A673 (cell line): ENCODE data around the gene ASCL4. TPM values are rescaled to one million over a fixed set of nuclear protein-coding genes. Genes with fewer than 3 reads are reported as not detected.

Experiments used
- BruUV-seq: library from RNA; stranded (reverse); fragments of 400-500 nt; replicated peaks from 2 replicates; lab custom pipeline; 2021; lab: Mats Ljungman, UMichigan
- CTCF ChIA-PET: fragments of 300-600 bp; sonication (Branson Sonifier 250); formaldehyde crosslinking; loops from one replicate; lab custom pipeline; 2022; ENCODE audit warnings: antibody characterized with exemption; lab: Charles Lee
- POLR2A ChIA-PET: fragments of 300-600 bp; sonication (Branson Sonifier 250); formaldehyde crosslinking; loops from one replicate; lab custom pipeline; 2022; ENCODE audit warnings: antibody characterized with exemption; ENCODE audit not compliant: low non-redundant PET; lab: Charles Lee
- DNase-seq: peaks from one replicate; pipeline ENCODE4 v3.0.0-alpha.2; 2015; ENCODE audit warnings: low spot score
- H3K27ac ChIP-seq: fragments of 200-600 bp; sonication (generic); 2 replicates; pipeline ENCODE4 v1.5.1; 2016; ENCODE audit warnings: mixed run types, low read depth, mild to moderate bottlenecking, mixed read lengths, antibody characterized with exemption, low read length; ENCODE audit not compliant: poor library complexity, severe bottlenecking
- H3K27me3 ChIP-seq: fragments of 200-600 bp; sonication (generic); replicated peaks from 2 replicates; pipeline ENCODE4 v1.6.1; 2017; ENCODE audit warnings: mixed run types, low read depth, mild to moderate bottlenecking, mixed read lengths, antibody characterized with exemption, low read length; ENCODE audit not compliant: insufficient read depth, poor library complexity
- H3K36me3 ChIP-seq: fragments of 200-600 bp; sonication (generic); 2 replicates; pipeline ENCODE4 v1.6.1; 2016; ENCODE audit warnings: mixed run types, mild to moderate bottlenecking, mixed read lengths, antibody characterized with exemption, low read length; ENCODE audit not compliant: insufficient read depth, poor library complexity, severe bottlenecking
- H3K4me1 ChIP-seq: fragments of 200-600 bp; sonication (generic); 2 replicates; pipeline ENCODE4 v1.6.1; 2017; ENCODE audit warnings: mixed run types, mild to moderate bottlenecking, mixed read lengths, antibody characterized with exemption, low read length; ENCODE audit not compliant: insufficient read depth, poor library complexity, severe bottlenecking
- H3K4me3 ChIP-seq: fragments of 200-600 bp; sonication (generic); 2 replicates; pipeline ENCODE4 v1.5.1; 2016; ENCODE audit warnings: low read depth, mixed run types, mild to moderate bottlenecking, mixed read lengths, low read length; ENCODE audit not compliant: poor library complexity, severe bottlenecking
- H3K9me3 ChIP-seq: fragments of 200-600 bp; sonication (generic); 2 replicates; pipeline ENCODE4 v1.6.1; 2016; ENCODE audit warnings: mixed run types, low read depth, mild to moderate bottlenecking, mixed read lengths, antibody characterized with exemption, low read length; ENCODE audit not compliant: poor library complexity, severe bottlenecking
- EZH2 ChIP-seq: fragments of 200-600 bp; sonication (generic); IDR thresholded peaks from 2 replicates; pipeline ENCODE4 v1.6.1; 2017; ENCODE audit warnings: borderline replicate concordance, low read depth, mild to moderate bottlenecking, mixed read lengths, antibody characterized with exemption, low read length; ENCODE audit not compliant: poor library complexity, severe bottlenecking
- intact Hi-C: fragments of 100-400 bp; cut with micrococcal nuclease; formaldehyde crosslinking; loops from one replicate; pipeline ENCODE4 v1.10.0; 2022; ENCODE audit not compliant: unreplicated experiment
- total RNA-seq: library from RNA; stranded (reverse); gene quantifications from 2 replicates; pipeline ENCODE4 v1.2.3, GENCODE V29; 2021
- TF ChIP-seq, protein P1 (sequence below): fragments of 300-800, 200-600 bp; sonication (generic); conservative IDR thresholded peaks from 2 replicates; pipeline ENCODE4 v1.5.1; 2017; ENCODE audit warnings: low read depth, mild to moderate bottlenecking, antibody characterized with exemption, low read length, moderate library complexity, mixed read lengths

ASCL4 gene
- total RNA-seq, 1 experiment from 2014 or later = not detected

DNA sequence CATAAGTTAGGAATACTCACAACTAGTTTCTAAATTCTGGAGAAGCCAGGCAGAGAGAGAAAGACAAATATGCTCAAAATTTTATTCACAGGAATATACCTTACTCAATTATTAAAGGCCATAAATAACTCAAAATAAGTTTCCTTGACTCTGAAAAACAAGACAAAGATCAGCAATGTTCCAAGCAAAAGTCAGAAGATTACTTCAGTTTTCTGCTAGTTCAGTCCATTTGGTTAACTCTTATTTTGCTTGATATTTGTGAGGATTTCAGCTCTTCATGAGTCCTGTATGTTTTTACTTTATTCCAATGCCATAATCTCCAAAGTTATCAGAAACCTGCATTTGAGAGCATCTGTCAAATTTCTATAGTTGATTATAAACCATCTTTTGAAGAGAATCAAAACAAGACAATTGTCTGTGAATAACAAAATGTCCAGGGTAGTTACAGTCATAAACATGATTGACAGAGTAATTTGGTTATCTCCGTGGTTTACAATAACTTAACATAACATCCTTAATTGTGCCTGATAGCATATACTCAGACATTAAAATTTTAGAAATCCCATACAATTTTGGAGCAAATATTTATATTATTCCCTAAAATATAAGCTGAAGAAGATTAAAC, 17.1 kb downstream of the ASCL4 start:
- no peaks in the 10 kb centered on the region for H3K36me3 ChIP-seq
- no peak for DNase-seq
- H3K4me1 ChIP-seq = no peaks in the 10 kb centered on the region
- ChIA-PET POLR2A (no interaction called here), CTCF (no interaction called here)
- no peak overlapping the region for H3K4me3 ChIP-seq
- no peaks in the 10 kb centered on the region for H3K9me3 ChIP-seq
- H3K27me3 ChIP-seq = peaks cover 73% of the 10 kb centered on the region
- TF ChIP-seq EZH2 = no peak
- TF ChIP-seq, protein P1, sequence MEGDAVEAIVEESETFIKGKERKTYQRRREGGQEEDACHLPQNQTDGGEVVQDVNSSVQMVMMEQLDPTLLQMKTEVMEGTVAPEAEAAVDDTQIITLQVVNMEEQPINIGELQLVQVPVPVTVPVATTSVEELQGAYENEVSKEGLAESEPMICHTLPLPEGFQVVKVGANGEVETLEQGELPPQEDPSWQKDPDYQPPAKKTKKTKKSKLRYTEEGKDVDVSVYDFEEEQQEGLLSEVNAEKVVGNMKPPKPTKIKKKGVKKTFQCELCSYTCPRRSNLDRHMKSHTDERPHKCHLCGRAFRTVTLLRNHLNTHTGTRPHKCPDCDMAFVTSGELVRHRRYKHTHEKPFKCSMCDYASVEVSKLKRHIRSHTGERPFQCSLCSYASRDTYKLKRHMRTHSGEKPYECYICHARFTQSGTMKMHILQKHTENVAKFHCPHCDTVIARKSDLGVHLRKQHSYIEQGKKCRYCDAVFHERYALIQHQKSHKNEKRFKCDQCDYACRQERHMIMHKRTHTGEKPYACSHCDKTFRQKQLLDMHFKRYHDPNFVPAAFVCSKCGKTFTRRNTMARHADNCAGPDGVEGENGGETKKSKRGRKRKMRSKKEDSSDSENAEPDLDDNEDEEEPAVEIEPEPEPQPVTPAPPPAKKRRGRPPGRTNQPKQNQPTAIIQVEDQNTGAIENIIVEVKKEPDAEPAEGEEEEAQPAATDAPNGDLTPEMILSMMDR = no peak
- intact Hi-C loops = no loop called here
- no peak overlapping the region for H3K27ac ChIP-seq
- no TSS peak for BruUV-seq

DNA sequence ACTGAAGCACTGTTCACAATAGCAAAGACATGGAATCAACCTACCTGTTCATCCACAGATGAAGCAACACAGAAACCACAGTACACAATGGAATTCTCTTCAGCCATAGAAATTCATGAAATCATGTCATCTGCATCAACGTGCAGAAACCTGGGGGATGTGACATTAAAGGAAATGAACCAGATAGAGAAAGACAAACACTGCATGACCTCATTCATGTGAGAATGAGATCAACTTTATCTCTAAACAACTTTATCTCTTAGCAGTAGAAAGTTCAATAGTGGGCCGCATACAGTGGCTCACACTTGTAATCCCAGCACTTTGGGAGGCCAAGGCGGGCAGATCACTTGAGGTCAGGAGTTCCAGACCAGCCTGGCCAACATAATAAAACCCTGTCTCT, 19.9 kb downstream of the ASCL4 start:
- Histone ChIP-seq H3K27me3 (peaks cover 69% of the 10 kb centered on the region), H3K4me1 (no peaks in the 10 kb centered on the region), H3K27ac (no peak overlapping the region), H3K4me3 (no peak overlapping the region), H3K36me3 (no peaks in the 10 kb centered on the region), H3K9me3 (no peaks in the 10 kb centered on the region)
- CTCF ChIA-PET = no interaction called here
- BruUV-seq = no TSS peak
- DNase-seq = no peak
- TF ChIP-seq, protein P1 = no peak
- no peak for TF ChIP-seq EZH2
- POLR2A ChIA-PET = no interaction called here
- intact Hi-C loops = no loop called here

DNA sequence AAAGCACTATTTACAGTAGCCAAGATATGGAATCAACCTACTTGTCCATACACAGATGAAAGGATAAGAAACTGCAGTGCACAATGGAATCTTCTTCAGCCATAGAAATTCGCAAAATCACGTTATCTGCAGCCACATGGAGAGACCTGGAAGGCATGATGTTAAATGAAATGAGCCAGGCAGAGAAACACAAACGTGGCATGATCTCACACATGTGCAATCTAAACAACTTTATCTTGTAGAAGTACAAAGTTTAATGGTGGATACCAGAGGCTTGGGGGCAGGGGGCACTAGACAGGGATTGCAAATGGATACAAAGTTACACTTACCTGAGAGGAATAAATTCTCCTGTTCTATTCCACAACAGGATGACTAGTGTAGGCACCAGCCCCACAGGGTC, 24.1 kb downstream of the ASCL4 start:
- ChIA-PET CTCF (no interaction called here), POLR2A (no interaction called here)
- Histone ChIP-seq H3K36me3 (no peaks in the 10 kb centered on the region), H3K27ac (no peak overlapping the region), H3K4me3 (no peak overlapping the region), H3K27me3 (peaks cover 58% of the 10 kb centered on the region), H3K9me3 (no peaks in the 10 kb centered on the region), H3K4me1 (no peaks in the 10 kb centered on the region)
- BruUV-seq = no TSS peak
- DNase-seq = no peak
- TF ChIP-seq, protein P1 = no peak
- intact Hi-C loops = no loop called here
